Astrocyte (in vitro differentiated cells and primary cell): ENCODE measurements around the gene NCAPD2.

ENCODE experiments used
- CTCF ChIP-seq: IDR thresholded peaks from 2 replicates; pipeline ENCODE4 v1.5.1; 2011; ENCODE audit warnings: low read depth, mild to moderate bottlenecking, inconsistent platforms, low read length, moderate library complexity; ENCODE audit not compliant: insufficient read depth
- EZH2 ChIP-seq: IDR thresholded peaks from 2 replicates; pipeline ENCODE4 v1.6.1; 2012; ENCODE audit warnings: mild to moderate bottlenecking, low read length, inconsistent platforms; ENCODE audit not compliant: insufficient read depth

- TF ChIP-seq EZH2 (no peak), CTCF (no peak)
Measured at GRCh38 chr12:6520186-6520585, 26.3 kb downstream of the NCAPD2 start.
